Stimulated activated effector memory CD8-positive, alpha-beta T cell treated with anti-CD3 and anti-CD28 coated beads, Interleukin-12 subunit alpha, Interleukin-12 subunit beta, amount 100 ng/mL, for 72 hours (primary cell): ENCODE results near the gene SPATA32.

Source experiments
- ATAC-seq: fragments of 150-1000 bp; cut with Tn5 transposase; 2 replicates; pipeline ENCODE4 v1.10.0; 2021
- DNase-seq, 2 donors: peaks; one replicate each; pipeline ENCODE4 v3.0.0; 2021 to 2022; ENCODE audit warnings: low spot score in 2 of 2
- H3K27ac Mint-ChIP-seq: one replicate; pipeline ENCODE4 v1.8.0; 2022; ENCODE audit warnings: mild to moderate bottlenecking, mixed read lengths
- H3K36me3 Mint-ChIP-seq: one replicate; pipeline ENCODE4 v1.8.0; 2022; ENCODE audit warnings: mild to moderate bottlenecking, mixed read lengths
- H3K4me1 Mint-ChIP-seq: one replicate; pipeline ENCODE4 v1.8.0; 2022; ENCODE audit warnings: mixed read lengths
- H3K4me3 Mint-ChIP-seq: one replicate; pipeline ENCODE4 v1.8.0; 2022; ENCODE audit warnings: mild to moderate bottlenecking, mixed read lengths
- H3K9me3 Mint-ChIP-seq: one replicate; pipeline ENCODE4 v1.8.0; 2022; ENCODE audit warnings: mixed read lengths

SPATA32 gene

DNA sequence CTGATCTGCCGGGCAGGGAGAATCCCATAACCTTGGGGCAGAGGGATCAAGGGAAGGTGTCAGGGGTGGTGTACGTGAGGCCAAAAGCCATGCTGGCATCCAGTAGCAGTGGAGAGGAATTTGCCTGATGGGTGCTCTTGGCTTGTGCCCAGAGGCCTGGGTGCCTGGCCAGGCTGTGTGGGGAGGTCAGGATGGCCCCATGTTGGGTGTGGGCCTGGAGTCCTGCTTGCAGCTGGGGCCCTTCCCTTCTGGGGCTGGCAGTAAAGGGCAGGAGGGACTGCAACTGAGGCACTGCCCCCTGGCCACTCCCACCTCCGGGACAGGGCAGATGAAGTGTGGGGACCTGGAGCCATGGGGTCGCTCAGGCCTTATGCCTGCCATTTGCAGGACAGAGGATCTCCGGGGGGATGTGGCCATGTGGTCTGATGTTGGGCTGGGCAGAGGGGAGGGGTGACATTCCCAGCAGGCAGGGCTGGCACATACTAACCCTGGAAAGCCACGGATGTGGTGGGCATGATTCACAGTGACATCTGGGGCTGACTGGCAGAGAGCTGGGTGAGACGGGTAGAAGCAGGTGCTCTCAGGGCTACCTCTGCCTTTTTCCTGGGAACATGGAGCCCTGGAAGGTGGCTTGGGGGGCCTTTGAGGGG is 36.7 kb downstream of the SPATA32 start:
- H3K27ac Mint-ChIP-seq: peak overlapping the region; percentile 100
- DNase-seq (peak; percentile 33 to 79), ATAC-seq (no peak)
- H3K9me3 Mint-ChIP-seq: no peaks in the 10 kb centered on the region
- H3K4me3 Mint-ChIP-seq: peak overlapping the region; percentile 91
- peaks cover 72% of the 10 kb centered on the region for H3K4me1 Mint-ChIP-seq
- H3K36me3 Mint-ChIP-seq: peaks cover 86% of the 10 kb centered on the region

DNA sequence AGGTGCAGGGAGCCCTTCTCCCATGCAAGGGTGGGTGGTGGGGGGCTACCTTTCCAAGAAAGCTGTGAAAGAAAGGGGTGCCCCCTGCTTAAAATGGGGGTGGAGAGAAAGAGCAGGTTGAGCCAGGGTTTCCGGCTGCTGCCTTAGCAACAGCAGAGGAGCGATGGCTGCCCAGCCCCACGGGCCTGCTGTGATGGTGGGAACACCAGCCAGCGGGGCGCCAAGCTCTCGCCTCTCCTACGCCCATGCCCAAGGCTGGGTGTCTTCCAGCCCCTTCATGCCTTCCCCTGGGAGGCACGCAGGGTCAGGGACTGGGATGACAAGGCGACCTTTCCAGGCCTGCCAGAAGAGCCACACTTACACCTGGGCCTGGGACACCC is 37.2 kb downstream of the SPATA32 start:
- DNase-seq (peak in 1 of 2 donors; percentile 71), ATAC-seq (no peak)
- H3K36me3 Mint-ChIP-seq: peaks cover 86% of the 10 kb centered on the region
- H3K27ac Mint-ChIP-seq: peak overlapping the region; percentile 100
- peaks cover 72% of the 10 kb centered on the region for H3K4me1 Mint-ChIP-seq
- H3K4me3 Mint-ChIP-seq: peak overlapping the region; percentile 91
- no peaks in the 10 kb centered on the region for H3K9me3 Mint-ChIP-seq

DNA sequence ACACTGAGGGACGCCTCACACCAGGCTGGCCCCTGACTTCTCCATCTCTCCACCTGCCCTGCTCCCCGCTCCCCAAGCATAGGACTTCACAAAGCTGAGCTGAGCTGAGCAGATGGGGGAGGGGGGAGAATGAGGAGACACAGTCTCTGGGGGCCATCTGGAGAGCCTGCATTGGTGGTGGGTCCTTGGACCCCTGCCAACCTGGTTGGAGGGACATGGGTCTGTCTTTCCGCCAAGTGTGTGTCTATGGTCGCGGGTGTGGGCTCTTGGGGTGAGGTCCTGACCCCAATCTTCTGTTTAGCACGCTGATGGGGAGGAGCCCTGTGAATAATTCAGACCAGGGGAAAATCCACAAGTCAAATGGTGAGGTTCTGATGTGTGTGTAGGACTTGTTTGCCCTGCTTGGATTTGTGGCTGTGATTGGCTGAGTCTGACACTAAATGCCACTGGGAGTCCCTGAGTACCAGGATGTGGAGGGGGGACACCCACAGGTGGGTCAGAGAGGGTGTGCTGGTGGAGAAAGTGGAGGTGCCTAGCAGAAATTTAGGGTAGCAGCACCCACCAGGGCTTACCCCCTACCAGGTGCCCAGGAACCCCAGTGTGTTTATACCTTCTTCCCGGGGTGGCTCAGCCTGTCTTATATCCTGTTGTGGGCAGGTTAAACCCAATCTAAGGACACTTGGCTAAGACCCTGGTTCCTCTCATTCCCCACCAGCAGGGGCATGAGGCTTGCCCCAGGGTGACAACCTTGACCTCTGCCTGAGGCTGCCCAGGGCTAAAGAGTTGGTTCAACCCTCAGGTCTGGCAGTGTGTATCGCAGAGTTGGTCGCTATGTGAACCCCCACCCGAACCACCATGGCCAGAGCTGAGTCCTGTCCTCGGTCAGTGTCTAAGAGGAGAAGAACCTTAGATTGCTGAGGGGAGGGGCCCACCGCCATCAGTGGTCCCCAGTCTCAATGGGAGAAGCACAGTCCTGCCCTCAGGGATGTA is 38.1 kb downstream of the SPATA32 start:
- H3K36me3 Mint-ChIP-seq: peaks cover 86% of the 10 kb centered on the region
- peaks cover 72% of the 10 kb centered on the region for H3K4me1 Mint-ChIP-seq
- peak; percentile 52 for ATAC-seq
- H3K9me3 Mint-ChIP-seq: no peaks in the 10 kb centered on the region
- H3K4me3 Mint-ChIP-seq: peak overlapping the region; percentile 91
- DNase-seq: peak in 1 of 2 donors; percentile 82
- peak overlapping the region; percentile 100 for H3K27ac Mint-ChIP-seq

DNA sequence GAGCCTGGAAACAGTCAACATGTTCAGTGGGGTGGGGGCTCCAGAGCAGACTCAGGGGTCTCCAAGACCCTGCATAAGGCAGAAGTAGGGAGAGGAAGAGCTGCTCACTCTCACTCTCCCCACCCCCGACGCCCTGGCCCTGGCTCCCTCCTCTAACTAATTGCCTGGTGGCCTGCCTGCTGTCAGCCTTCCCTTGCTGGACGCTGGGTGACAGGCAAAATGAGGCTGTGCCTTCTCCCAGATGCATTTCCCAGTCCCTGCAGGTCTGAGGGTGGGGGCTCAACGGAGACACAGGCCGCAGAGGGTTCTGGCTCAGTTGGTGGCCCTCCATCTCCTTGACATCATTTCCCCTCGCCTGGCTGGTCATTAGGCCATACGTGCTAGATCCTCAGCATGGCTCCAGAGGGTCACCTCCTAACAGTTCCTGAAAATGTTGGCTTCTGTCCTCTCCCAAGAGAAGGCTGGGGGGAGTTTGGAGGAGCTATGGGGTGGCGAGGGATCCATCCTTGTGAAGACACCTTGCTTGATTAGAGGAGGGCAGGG is 38.8 kb downstream of the SPATA32 start:
- peaks cover 86% of the 10 kb centered on the region for H3K36me3 Mint-ChIP-seq

DNA sequence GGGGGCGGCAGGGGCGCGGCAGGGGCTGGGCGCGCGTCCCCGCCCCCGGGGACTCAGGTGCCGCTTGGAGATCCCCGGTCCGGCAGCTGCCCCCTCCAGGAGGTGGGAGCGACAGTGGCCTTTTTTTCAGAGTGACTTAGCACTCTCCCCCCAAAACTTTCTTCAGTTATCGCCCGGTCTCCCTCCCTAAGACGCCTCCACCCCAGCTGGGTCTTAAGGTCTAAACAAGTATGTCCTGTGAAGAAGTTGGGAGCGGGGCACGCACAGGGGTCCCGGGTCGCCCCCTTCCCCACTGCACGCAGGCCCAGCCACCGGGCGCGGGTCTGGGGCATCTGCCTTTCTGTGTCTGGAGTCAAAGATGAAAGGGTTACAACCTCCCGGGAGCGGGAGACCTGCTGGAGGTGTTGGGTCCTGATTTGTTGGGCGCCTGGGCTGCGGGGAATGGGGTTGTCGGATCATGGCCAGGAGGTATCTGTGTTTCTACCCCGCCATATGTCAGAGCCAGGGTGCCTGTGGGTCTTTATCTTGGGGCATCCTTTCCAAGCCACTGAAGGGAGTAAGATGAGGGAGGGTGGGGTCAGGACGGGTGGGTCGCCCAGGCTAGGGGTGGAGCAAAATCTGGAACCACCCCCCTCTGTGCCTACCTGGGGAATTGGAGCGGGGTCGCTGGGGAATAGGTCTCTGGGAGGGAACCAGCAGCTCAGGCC is 39.5 kb downstream of the SPATA32 start:
- Mint-ChIP-seq H3K36me3 (peaks cover 86% of the 10 kb centered on the region), H3K4me3 (peak overlapping the region; percentile 91), H3K9me3 (no peaks in the 10 kb centered on the region), H3K27ac (peak overlapping the region; percentile 100), H3K4me1 (peaks cover 62% of the 10 kb centered on the region)
- ATAC-seq (peak; percentile 5), DNase-seq (peak in 1 of 2 donors; percentile 77)

More for the DNA sequence above, 38.8 kb downstream of the SPATA32 start:
- no peaks in the 10 kb centered on the region for H3K9me3 Mint-ChIP-seq
- ATAC-seq (no peak), DNase-seq (no peak)
- peak overlapping the region; percentile 91 for H3K4me3 Mint-ChIP-seq
- H3K27ac Mint-ChIP-seq: peak overlapping the region; percentile 100
- H3K4me1 Mint-ChIP-seq: peaks cover 68% of the 10 kb centered on the region

DNA sequence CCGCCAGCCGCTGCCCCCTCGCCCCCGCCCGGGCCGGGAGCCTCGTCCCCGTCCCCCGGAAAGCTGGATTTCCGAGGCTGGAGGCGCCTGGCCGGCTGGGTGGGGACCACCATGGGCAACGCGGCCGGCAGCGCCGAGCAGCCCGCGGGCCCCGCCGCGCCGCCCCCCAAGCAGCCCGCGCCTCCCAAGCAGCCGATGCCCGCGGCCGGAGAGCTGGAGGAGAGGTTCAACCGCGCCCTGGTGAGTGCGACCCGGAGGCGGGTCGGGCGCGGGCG is 39.9 kb downstream of the SPATA32 start:
- Mint-ChIP-seq H3K9me3 (no peaks in the 10 kb centered on the region), H3K4me1 (peaks cover 57% of the 10 kb centered on the region), H3K27ac (peak overlapping the region; percentile 100), H3K36me3 (peaks cover 86% of the 10 kb centered on the region), H3K4me3 (peak overlapping the region; percentile 91)
- ATAC-seq (no peak), DNase-seq (no peak)

DNA sequence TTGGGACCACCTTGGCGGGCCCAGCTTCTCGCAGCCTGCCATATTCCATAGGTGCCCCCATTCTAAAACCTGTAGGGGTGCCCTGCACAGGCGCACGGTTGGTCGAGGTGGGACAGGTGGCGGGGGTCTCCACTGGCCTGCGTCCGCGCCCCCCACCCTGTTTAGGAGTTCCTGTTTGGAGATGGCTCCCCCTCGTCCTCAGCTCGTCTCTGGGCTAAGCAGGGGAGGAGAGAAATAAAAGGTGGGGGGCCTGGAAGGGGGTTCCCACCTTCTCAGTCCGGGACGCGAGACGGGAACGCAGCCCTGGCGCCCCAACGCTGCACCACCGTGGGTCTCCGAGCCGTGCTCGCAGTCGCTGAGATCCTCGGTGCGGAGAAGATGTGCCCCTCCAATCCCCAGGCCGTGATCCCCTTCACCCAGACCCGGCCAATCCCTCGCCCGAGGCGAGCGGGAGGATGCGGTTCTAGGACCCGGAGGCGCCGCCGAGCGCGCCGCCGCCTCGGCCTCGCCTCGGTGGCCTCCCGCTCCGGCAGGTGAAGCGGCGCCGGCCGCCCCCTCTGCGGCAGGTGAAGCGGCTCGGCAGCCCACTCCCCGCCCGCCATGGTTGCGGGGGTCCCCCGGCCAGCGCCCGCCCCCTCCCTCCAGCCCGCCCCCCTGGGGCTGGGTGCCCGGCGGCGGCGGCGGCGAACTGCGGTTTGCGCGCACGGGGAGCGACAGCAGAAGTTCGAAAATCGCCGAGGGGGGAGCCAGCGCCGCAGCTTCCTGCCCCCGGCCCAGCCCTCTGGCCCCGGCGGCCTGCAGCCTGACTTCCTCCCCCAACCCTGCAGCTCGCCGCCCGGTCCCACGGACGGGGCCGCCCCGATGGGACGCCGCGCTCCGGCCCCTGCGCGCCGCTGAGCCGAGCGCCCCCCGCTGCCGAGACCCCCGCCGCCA is 40.5 kb downstream of the SPATA32 start, which contains the start of gene FMNL1:
Gene FMNL1 (plus strand): TSS at position 805 of the 933 bp plus-strand sequence. CDS start 240 bp downstream, outside the sequence.
- H3K27ac Mint-ChIP-seq: peak within 1 kb of the TSS; percentile 100
- ATAC-seq (no peak), DNase-seq (peak; percentile 38 to 82)
- H3K9me3 Mint-ChIP-seq: no peaks in the 10 kb centered on the region
- peaks cover 51% of the 10 kb centered on the region for H3K4me1 Mint-ChIP-seq
- H3K4me3 Mint-ChIP-seq: peak within 1 kb of the TSS; percentile 91
- peaks cover 86% of the 10 kb centered on the region for H3K36me3 Mint-ChIP-seq

DNA sequence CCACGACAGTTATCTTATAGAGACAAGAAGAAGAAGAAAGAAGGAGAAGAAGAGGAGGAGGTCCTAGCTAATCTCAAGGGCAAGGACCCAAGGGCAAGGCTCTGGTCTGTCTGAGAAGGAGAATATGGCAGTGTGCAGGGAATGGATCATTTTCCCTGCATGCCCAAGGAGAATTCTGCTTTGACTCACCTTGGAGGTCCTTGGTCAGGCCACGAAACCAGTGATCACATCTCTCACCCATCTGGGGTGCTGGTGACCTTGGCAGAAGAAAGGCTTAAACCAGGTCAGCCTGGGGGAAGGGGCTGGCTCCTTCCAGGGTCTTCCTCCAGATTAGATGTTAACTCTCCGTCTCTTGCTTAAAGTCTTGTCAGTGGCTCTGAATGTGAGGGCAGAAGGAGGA is 41.8 kb downstream of the SPATA32 start:
- H3K9me3 Mint-ChIP-seq: no peaks in the 10 kb centered on the region
- peaks cover 38% of the 10 kb centered on the region for H3K4me1 Mint-ChIP-seq
- H3K27ac Mint-ChIP-seq: peak overlapping the region; percentile 78
- ATAC-seq (no peak), DNase-seq (no peak)
- peaks cover 86% of the 10 kb centered on the region for H3K36me3 Mint-ChIP-seq
- peak overlapping the region; percentile 91 for H3K4me3 Mint-ChIP-seq

DNA sequence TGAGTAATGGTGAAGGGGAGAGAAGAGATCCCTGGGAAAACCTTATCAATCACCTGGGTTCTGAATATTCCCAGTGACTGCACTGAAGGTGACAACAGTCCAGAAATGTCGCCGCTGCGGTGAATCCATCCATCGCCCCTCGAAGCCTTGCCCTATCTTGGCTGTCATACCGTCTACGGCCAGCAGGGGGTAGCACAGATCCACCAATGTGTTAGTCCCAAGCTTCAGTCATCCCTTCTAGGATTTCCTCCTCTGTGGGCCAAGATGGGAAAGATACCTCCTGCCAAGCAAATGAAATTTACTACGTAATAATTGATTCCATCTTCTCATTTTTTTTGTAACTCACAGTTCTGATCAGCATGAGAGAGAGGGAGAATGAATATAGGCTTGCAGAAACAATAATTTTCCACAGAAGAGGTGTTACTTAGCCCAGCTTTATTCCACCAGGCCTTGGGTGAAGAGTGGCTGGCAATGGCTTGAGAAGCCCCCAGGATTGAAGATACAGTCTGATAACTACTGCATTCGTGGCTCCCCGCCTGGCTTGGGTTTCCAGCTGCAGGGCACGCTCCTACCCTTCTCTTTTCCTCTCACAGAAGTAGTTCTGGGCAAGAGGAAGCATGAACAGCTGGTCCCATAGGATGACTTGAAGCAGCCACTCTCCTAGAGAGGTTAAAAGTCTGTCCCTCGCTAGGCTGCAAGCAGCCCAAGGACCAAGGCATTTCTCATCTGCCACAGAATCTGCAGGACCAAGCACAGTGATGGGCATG is 42.8 kb downstream of the SPATA32 start:
- peak; percentile 87 to 96 for DNase-seq
- Mint-ChIP-seq H3K4me1 (peaks cover 28% of the 10 kb centered on the region), H3K9me3 (no peaks in the 10 kb centered on the region), H3K27ac (no peak overlapping the region), H3K4me3 (peak overlapping the region; percentile 91), H3K36me3 (peaks cover 88% of the 10 kb centered on the region)
- ATAC-seq: peak; percentile 33
